ENCODE results near the gene BOLA2.
"Not testable (repeated sequence)": the region's sequence is repeated elsewhere in the genome, so short reads cannot be mapped to it uniquely, and the experiment has no call there.

The BOLA2 gene

DNA sequence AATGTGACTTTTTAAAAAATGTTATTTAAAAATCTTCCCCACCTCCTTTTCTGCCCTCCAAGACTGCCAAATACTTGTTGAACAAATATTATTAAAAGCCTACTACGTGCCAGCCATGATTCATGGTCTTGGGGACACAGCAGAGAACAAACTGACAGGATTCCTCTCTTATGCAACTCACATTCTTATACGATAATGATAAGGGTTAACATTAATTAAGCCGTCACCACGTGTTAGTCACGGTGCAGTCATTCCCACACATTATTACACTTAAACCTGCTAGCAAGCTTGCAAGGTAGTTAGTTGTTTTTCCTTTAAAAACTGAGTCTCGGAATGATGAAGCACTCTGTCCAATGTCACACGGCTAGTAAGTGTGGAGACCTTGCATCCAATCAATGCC lies 48.9 kb downstream of the BOLA2 start:
- H3K27me3 Mint-ChIP-seq (ENCODE audit: low read depth, poor library complexity); H3K9me3 Mint-ChIP-seq; H3K36me3 Mint-ChIP-seq (ENCODE audit: low read depth); H3K27ac Mint-ChIP-seq; DNase-seq; H3K4me3 Mint-ChIP-seq; H3K4me1 Mint-ChIP-seq: not testable (repeated sequence)

Measured in nephron progenitor cell (in vitro differentiated cells).